Uterus (tissue), 2 donors: ENCODE measurements around the gene GRPEL2.

Source experiments
- CTCF ChIP-seq, 4 experiments: fragments of 200-600 bp in 2 of 4; fragments of 450-650 bp in 2 of 4; sonication (generic) in 2 of 4; IDR thresholded peaks; one replicate each; pipeline ENCODE4 v1.5.1; 2016 to 2019; ENCODE audit warnings: antibody characterized with exemption in 4 of 4, mild to moderate bottlenecking in 2 of 4, moderate library complexity in 1 of 4
- POLR2A ChIP-seq, 2 donors: fragments of 450-650 bp; IDR thresholded peaks; one replicate each; pipeline ENCODE4 v1.6.1; 2016; ENCODE audit warnings: antibody characterized with exemption in 2 of 2, mild to moderate bottlenecking in 1 of 2, moderate library complexity in 1 of 2

DNA sequence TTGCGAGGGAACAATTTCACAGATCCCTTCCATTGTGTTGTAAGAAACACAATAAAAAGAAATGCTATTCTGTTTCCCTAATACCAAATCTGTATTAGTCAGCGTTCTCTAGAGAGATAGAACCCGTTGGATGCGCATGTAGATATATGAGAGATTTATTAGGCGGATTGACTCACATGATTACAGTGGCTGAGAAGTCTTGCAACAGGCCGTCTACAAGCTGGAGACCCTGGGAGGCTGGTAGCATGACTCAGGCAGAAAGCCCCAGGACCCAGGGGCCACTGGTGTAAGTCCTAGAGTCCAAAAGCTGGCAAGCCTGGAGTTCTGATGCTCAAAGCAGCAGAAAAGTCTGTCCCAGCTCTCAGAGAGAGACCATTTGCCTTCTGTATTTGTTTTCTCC lies 52.2 kb downstream of the GRPEL2 start:
- TF ChIP-seq CTCF (IDR thresholded peaks at IDR 0.05) = no peak
- TF ChIP-seq POLR2A (IDR thresholded peaks at IDR 0.05) = no peak
